CD4-positive, alpha-beta T cell treated with Interleukin-17A for 4 hours (primary cell): ENCODE data around the gene OR2M2.

Experiments used
- DNase-seq: peaks from one replicate; pipeline ENCODE4 v3.0.0-alpha.2; 2020; ENCODE audit warnings: mixed read lengths

Gene OR2M2

GRCh38 chr1:248174521-248174920, at the start of gene OR2M2:
Gene OR2M2, plus strand, starts transcription at chr1:248174821. Its CDS starts 5,165 bp downstream, at chr1:248179986.
- DNase-seq, result no peak

- DNase-seq, result no peak
Observed at GRCh38 chr1:248127653-248128052, 47.0 kb upstream of the OR2M2 start.

- DNase-seq, result no peak
Observed at GRCh38 chr1:248136811-248137210, 37.8 kb upstream of the OR2M2 start.

GRCh38 chr1:248140846-248141245, 33.8 kb upstream of the OR2M2 start:
- no peak for DNase-seq

GRCh38 chr1:248143311-248143710, 31.3 kb upstream of the OR2M2 start:
- DNase-seq, result no peak

- no peak for DNase-seq
Observed at GRCh38 chr1:248144513-248145198, 30.0 kb upstream of the OR2M2 start, which contains the start of gene OR2M5. Gene OR2M5, plus strand, starts transcription at chr1:248145148. Its CDS starts 0 bp downstream, at chr1:248145148.

- DNase-seq, result no peak
Observed at GRCh38 chr1:248152056-248152827, 22.4 kb upstream of the OR2M2 start.

GRCh38 chr1:248155927-248156326, 18.7 kb upstream of the OR2M2 start:
- DNase-seq, result no peak

- no peak for DNase-seq
Observed at GRCh38 chr1:248158758-248159157, 15.9 kb upstream of the OR2M2 start.

- DNase-seq, result no peak
Observed at GRCh38 chr1:248164031-248164430, 10.6 kb upstream of the OR2M2 start.

GRCh38 chr1:248165186-248165585, 9.4 kb upstream of the OR2M2 start:
- DNase-seq, result no peak

- no peak for DNase-seq
Observed at GRCh38 chr1:248183996-248184395, 9.4 kb downstream of the OR2M2 start.

GRCh38 chr1:248187363-248187762, 12.7 kb downstream of the OR2M2 start:
- DNase-seq, result no peak

GRCh38 chr1:248189026-248189425, 14.4 kb downstream of the OR2M2 start:
- no peak for DNase-seq

- no peak for DNase-seq
Observed at GRCh38 chr1:248194117-248194516, 19.5 kb downstream of the OR2M2 start.

- no peak for DNase-seq
Observed at GRCh38 chr1:248196965-248197364, 22.3 kb downstream of the OR2M2 start, which contains the start of gene OR2M3. Gene OR2M3, plus strand, starts transcription at chr1:248197265. Its CDS starts 5,803 bp downstream, at chr1:248203068.

- no peak for DNase-seq
Observed at GRCh38 chr1:248215880-248216279, 41.3 kb downstream of the OR2M2 start.

- DNase-seq, result no peak
Observed at GRCh38 chr1:248225537-248225936, 50.9 kb downstream of the OR2M2 start.

- DNase-seq, result no peak
Observed at GRCh38 chr1:248229360-248229908, 54.8 kb downstream of the OR2M2 start.
